Measurements from ENCODE around the gene C1QTNF1.

The C1QTNF1 gene

DNA sequence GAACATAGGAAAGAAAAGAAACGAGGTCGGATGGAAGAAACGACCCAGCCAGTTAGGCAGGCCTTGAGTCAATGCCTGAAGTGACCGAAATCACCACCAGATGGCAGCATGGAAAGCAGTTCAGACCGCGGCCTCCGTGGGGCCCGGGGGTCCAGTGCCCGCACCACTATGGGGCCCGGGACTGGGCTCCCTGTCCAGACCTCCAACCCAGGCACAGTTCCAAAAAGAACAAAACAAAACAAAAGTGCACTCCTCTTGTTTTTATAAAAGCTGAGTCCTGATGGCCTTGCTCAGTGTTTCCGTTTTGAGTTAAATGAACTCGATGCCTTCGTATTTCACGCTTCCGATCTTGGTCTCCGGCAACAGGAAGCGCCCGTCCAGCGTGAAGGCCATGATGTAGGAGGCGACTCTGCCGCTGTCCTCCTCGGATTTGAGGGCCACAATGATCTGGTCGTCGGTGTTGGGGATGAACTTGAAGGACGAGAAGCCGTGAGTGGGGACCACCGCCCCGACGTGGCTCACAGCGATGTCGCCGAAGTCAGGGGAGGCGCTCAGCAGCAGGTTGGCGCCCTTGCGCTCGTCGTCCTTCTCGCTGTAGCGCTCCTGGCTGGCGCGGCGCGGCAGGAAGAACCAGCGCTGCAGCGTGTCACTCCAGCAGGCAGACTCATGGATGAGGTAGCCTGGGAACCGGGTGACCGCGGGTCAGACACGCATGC lies 30.6 kb upstream of the C1QTNF1 start:
- DNase-seq: no peak

GRCh38 chr17:78993981-78994671 lies 29.8 kb upstream of the C1QTNF1 start:
- no peak for DNase-seq

DNA sequence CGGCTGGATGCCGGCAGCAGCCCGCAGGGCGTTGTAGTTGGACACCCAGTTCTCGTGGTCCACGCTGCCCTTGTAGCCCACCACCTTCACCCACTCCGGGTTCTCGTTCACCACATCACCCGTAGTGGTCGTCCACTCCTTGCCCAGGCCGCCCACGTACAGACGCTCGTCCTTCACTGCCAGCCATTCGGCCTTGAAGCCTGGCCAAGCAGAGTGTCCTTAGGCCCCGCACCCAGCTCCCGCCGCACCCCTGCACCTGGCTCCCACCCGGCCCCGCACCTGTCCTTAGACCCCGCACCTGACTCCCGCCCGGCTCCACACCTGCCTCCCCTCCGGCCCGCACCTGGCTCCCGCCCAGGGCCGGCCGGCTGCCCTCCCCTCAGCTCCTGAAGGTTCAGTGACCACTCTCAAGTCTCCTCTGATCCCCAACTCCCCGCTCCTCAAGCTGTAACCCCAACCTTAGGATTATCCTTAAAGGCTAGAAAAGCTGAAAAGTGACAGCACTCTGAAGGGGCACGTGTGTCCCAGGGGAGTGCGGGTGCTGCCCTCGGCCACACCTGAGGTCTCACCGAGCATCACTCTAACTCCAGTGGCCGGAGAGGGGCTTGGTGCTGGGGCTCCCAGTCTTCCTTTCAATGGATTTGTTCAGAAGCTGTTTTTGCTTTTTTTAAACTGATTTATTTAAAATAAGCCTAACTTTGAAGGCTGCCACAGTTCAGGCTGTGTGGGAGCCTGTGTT lies 28.8 kb upstream of the C1QTNF1 start:
- no peak for DNase-seq

GRCh38 chr17:78995761-78996451 lies 28.1 kb upstream of the C1QTNF1 start:
- DNase-seq: no peak

GRCh38 chr17:78996781-78997201 lies 27.2 kb upstream of the C1QTNF1 start:
- no peak for DNase-seq

DNA sequence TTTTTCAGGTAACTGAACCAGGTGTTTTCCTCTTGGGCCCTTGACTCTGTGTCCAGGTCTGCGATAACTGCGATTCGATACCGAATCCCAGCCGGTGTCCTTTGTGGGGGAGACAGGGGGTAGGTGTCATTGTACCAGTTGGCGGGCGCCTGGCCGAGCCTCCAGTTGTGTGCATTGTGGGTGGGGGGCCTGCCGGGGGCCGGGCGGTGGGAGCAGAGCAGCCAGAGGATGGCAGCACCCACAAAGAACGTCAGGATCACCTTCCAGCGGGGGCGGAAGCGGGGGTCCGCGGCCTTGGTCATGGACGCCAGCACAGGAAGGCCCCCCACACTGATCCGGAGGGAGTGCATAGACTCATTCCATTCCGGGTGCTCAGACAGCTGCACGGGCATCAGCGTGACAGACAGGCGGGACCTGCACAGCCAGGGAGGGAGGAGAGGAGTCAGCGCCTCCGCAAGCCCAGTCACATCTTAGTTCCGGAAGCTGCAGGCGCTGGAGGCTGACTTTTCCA lies 26.7 kb upstream of the C1QTNF1 start:
- DNase-seq: no peak

DNA sequence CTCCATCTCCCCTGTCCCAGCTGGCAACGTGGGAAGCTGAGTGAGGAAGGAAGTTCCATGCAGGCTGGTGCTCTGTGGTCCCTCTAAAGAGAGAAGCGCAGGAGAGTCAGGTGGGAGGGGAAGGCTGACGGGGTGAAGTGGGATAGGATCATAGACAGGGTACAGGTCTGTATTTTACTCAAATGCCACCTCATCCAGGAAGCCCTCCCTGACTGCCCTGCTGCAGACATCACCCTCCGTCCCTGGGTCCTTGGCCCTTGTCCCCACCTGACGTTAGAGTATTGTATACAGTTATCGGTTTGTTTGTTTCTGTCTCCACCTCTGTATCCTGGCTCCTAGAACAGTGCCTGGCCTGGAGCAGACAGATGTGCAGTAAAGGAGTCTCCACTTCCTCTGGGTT lies 26.1 kb upstream of the C1QTNF1 start:
- no peak for DNase-seq

- DNase-seq: no peak
Measured at GRCh38 chr17:78998311-78999055, 25.5 kb upstream of the C1QTNF1 start.

- no peak for DNase-seq
Measured at GRCh38 chr17:78999056-78999768, 24.8 kb upstream of the C1QTNF1 start.

GRCh38 chr17:78999947-79000395 lies 24.0 kb upstream of the C1QTNF1 start:
- no peak for DNase-seq

DNA sequence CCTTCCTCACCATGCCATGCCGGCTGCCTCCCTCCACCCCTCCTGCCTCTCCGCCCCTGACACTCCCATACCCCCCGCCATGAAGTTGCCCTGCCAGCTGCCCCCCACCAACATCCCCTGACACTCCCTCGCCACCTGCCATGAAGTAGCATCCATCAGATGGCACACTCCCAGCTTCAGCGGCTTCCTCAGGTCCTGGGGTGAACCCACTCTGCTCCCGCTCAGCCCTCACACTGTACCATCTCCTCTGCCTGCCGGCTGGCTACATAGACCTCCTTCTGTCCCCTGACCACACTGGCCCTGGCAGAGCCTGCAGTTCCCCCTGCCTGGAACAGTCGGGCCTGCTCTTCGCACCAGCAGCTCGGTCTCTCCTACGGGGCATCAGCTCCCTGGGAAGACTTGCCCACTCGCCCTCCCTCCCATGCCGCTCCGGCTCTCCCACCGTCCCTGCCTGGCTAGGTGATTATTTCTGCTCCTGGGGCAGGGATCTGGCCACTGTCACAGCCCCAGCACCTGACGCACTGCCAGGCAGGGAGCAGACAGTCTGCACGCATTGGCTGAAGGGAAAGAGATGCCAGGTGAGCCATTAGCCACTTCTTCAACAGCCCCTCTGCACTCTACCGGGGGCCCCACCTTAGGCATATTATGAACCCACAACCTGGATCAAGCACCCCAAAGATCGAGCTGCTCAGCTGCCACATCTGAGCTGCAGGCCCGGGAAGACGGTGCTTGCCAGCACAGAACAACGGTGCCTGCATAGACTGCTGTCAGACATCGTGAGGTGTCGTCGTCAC lies 23.4 kb upstream of the C1QTNF1 start:
- DNase-seq: no peak

DNA sequence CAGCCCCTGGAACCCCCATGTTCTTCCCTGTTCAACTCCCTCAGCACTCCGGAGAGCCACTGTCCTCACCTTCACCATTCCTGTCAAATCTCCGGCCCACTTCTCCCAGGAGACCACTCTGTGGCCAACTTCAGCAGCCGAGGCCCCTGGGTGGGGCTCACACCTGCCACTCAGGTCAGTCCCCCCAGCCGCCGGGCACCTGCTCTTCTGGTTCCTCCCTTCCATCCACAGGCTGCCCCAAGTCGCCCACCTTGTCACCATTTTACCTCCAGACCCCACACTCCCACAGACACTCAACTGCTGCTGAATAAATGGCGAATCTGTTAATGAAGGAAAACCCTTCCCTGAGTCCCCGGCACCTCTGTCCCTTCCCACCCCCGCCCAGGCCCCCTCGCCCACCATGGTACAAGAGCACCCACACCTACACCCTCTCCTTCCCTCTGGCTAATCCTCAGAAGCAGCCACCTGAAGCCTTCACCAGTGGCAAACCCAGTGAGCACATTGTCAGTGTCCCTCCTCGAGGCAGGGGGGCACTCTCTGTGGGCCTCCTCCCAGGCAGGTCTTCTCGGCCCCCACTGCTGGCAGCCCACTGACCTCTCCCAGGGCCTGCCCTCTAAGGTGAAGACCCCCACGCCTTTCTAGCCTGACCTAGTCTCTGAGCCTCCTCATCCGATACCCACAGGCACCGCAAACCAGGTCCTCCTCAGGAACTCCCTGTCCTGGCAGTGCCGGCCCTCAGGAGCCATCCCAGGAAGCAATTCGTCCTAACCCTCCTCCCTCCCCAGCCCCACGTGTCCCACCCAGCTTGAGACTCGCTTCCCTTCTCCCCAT lies 22.6 kb upstream of the C1QTNF1 start:
- no peak for DNase-seq

DNA sequence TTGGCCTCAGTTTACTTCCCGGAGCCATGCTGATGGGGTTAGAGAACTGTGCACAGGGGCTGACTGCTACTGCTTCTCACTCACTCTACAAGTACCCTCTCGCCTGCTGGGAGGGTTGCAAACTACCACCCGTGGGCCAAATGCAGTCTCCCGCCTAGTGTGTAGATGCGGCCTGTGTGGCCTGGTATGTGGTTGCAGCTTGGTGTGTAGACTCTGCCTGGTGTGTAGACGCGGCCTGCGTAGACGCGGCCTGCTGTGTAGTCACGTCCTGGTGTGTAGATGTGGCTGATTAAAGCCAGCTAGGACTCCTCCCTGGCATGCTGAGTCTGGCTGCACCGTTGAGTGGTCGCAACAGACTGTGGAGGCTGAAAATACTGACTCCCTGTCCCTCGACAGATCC lies 21.7 kb upstream of the C1QTNF1 start:
- DNase-seq: no peak

DNA sequence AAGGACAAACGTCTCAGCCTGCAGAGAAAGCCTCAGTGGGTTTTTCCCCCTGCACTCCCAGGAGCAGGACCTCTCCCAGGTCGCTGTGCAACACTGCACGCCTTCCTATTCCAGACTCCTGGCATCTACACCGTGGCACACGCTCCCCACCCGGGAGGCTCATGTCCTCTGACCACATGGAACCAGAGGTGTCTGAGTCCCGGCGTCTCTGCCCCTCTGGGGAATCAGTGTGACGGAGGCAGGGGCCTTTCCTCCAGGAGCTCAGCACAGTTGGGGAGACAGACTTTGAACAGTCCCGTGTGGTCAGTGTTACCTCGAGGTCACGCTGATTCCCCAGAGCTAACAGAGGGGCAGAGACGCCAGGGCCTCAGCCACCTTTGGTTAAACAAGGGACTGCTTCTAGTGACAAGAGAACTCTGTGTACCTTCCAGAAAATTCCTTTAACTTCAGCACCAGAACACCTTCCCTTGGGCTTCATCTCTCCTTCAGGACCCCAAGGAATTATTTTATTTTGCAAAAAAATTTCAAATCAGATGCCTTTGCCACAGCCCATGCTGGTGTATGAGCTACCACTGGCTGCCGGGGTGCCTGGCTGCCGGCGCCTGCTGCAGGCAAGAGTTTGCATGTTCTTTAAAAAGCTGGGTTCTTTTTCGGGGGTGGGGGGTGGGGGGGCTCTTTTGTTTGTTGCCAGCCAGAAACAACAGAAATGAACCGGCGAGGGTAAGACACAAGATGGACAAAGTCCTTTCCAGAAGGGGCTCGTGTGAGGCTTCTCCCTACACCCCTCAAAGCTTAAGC lies 21.0 kb upstream of the C1QTNF1 start:
- no peak for DNase-seq

DNA sequence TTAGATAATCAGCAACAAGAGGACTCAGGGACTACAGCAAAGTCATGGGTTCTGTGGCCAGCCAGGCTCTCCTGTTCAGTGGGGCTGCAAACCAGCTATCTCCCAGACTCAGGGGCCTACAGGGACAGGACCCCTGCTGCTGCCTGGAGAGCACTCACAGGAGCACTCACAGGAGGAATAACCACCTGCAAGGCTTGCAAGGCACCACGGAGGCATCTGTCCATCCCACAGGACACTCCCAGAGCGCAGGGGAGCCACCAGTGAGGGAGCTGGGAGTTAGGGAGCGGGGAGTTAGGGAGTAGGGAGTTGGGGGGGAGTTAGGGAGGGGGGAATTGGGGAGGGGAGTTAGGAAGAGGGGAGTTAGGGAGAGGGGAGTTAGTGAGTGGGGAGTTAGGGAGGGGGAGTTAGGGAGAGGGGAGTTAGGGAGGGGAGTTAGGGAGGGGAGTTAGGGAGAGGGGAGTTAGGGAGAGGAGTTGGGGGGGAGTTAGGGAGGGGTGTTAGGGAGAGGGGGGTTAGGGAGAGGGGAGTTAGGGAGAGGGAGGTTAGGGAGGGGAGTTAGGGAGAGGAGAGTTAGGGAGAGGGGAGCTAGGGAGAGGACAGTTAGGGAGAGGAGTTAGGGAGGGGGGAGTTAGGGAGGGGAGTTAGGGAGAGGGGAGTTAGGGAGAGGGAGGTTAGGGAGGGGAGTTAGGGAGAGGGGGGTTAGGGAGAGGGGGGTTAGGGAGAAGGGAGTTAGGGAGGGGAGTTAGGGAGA lies 20.1 kb upstream of the C1QTNF1 start:
- no peak for DNase-seq

DNA sequence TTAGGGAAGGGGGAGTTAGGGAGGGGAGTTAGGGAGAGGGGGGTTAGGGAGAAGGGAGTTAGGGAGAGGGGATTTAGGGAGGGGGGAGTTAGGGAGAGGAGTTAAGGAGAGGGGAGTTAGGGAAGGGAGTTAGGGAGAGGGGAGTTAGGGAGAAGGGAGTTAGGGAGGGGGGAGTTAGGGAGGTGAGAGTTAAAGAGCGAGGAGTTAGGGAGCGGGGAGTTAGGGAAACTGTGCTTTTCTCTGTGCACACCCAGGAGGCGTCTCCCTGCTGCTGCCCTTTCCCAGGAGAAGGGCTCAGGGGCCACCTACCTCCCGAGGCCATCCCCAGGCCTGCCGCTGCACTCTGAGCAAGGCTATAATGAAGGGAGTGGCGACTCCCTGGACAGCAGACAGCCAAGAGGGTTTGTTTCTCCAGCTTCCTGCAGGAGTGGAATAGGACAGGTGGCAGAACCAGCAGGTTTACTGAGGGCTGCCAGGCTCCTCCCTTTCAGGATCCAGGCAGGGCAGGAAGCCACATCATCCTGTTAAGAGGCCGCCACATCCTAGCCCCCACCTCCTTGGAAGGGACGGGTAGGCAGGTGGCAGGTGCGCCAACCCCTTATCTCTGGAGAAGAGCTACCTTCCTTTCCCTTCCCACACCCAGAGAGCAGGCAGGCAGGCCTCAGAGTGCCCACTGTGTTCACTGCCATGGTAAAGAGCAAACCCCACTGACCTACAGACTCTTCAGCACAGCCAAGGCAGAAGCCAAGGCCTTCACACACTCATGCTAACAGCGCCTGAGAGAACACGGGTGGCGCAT lies 18.7 kb upstream of the C1QTNF1 start:
- DNase-seq: no peak

GRCh38 chr17:79006046-79006445 lies 17.9 kb upstream of the C1QTNF1 start:
- no peak for DNase-seq

All from CD4-positive, alpha-beta T cell treated with Interferon gamma for 1 hour (primary cell).